Measurements from ENCODE around the gene ALOX15B.

DNA sequence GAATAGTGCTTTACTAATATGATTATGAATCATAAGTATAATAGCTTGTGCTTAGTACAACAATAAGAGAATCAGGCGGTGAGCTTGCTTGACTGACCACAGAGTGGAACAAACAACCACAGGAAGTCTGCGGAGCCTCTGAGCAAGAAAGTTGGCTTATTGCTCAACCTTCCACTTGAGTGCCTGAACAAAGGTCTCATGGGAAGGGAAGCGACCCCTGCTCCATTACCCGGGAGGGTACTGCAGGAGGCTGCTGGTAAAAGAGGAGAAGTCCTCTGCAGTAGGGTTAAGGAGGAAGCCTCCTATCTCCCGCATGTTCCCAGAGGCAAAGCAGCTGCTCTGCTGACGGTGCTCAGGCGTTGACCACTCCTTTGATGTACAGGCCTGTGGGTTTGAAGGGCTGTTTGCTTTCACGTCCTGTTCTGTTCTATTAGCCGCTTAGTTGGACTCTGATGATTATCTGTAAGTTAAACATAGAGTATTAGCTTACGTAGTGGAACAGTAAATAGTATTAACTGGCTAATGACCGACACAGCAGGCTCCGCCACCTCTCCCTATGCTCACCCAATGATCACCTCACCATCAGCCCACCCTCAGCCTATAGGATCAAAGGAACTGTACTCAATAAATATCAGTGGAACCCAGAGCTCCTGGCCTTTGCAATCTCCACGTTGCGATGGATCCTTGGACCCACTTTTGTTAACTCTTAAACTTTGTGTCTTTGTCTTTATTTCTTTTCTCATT is 17.5 kb downstream of the ALOX15B start:
- TF ChIP-seq EZH2 (IDR thresholded peaks at IDR 0.05; ENCODE audit: borderline replicate concordance, control insufficient read depth, low read depth, low read length), result no peak
- TF ChIP-seq CTCF (IDR thresholded peaks at IDR 0.05 in 2 of 3, conservative IDR thresholded peaks at IDR 0.05 in 1 of 3; ENCODE audit: control insufficient read depth in 2 of 3, extremely low read depth in 1 of 3, insufficient read depth in 1 of 3, low read depth in 3 of 3, low read length in 3 of 3), result no peak
- TF ChIP-seq LARP7 (IDR thresholded peaks at IDR 0.05), result no peak
- no peak for TF ChIP-seq POLR2A (IDR thresholded peaks at IDR 0.05; ENCODE audit: low read depth, low read length)
- TF ChIP-seq CHD4 (IDR thresholded peaks at IDR 0.05), result no peak
